Measurements from ENCODE around the gene MST1. TPM values are rescaled to one million over a fixed set of nuclear protein-coding genes. Genes with fewer than 3 reads are reported as not detected.

The MST1 gene
- polyA plus RNA-seq, 4 donors = 115 to 197 (median 150) TPM

- DNase-seq (ENCODE audit: low read depth in 4 of 4, low spot score in 3 of 4) = no peak
Observed at GRCh38 chr3:49661281-49661680, 28.0 kb downstream of the MST1 start.

DNA sequence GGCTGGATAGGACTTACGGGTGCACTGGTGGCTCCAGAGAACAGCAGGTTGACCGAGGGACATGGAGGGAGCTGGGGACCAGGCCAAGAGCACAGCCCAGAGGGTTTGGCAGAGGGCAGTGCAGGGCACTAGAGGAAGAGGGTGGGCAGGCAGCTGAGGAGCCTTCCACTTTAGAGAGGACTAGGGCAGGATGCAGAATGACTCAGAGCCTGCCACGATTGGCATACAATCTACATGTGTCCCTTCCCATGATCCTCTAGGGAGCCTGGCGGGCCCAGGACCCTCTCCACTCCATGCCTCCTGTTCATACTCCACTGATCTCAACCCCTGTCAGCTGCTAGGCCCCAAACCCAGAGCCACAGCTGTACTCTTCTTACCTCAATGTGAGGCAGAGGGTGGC is 29.5 kb downstream of the MST1 start:
- DNase-seq (ENCODE audit: low read depth in 4 of 4, low spot score in 3 of 4) = no peak

DNA sequence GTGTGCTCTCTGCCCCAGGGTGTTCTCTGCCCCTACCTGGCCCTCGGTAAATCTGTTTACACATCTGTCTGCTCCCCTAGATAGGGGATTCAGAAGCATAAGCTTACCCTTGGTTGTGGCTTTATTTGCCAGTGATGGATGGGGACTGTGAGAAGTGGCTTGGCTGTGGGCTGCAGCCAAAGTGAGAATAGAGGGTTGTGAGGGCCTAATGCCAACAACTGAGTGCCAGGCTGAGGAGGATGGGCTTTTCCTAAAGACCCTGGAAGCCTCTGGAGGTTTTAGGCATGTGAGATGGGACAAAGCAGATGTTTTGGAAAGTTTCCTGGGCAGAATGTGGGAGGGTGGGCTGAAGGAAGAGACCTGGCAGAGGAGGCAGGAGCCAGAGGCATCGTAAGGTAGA is 30.6 kb downstream of the MST1 start:
- no peak for DNase-seq (ENCODE audit: low read depth in 4 of 4, low spot score in 3 of 4)

DNA sequence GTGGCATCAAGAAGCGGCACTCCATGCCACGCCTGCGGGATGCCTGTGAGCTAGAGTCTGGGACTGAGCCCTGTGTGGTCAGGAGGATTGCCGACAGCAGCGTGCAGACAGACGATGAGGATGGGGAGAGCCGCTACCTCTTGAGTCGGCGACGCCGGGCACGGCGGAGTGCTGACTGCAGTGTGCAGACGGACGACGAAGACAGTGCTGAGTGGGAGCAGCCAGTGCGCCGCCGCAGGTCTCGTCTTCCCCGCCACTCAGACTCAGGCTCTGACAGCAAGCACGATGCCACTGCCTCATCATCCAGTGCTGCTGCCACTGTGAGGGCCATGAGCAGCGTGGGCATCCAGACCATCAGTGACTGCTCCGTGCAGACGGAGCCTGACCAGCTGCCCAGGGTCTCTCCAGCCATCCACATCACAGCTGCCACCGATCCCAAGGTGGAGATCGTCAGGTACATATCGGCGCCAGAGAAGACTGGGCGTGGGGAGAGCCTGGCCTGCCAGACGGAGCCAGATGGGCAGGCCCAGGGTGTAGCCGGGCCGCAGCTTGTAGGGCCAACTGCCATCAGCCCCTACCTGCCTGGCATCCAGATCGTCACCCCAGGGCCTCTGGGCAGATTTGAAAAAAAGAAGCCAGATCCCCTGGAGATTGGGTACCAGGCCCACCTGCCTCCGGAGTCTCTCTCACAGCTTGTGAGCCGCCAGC is 31.9 kb downstream of the MST1 start:
- DNase-seq (ENCODE audit: low read depth in 4 of 4, low spot score in 3 of 4) = no peak

- no peak for DNase-seq (ENCODE audit: low read depth in 4 of 4, low spot score in 3 of 4)
Observed at GRCh38 chr3:49656541-49657112, 32.6 kb downstream of the MST1 start.

DNA sequence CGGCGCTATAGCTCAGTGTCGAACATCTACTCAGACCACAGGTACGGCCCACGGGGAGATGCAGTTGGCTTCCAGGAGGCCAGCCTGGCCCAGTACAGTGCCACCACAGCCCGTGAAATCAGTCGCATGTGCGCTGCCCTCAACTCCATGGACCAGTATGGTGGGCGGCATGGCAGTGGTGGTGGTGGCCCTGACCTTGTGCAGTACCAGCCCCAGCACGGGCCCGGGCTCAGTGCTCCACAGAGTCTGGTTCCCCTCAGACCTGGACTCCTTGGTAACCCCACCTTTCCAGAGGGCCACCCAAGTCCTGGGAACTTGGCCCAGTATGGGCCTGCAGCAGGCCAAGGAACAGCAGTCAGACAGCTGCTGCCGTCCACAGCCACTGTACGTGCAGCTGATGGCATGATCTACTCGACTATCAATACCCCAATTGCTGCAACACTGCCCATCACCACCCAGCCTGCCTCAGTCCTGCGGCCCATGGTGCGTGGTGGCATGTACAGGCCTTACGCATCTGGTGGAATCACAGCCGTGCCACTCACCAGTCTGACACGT is 33.5 kb downstream of the MST1 start:
- DNase-seq (ENCODE audit: low read depth in 4 of 4, low spot score in 3 of 4) = no peak

DNA sequence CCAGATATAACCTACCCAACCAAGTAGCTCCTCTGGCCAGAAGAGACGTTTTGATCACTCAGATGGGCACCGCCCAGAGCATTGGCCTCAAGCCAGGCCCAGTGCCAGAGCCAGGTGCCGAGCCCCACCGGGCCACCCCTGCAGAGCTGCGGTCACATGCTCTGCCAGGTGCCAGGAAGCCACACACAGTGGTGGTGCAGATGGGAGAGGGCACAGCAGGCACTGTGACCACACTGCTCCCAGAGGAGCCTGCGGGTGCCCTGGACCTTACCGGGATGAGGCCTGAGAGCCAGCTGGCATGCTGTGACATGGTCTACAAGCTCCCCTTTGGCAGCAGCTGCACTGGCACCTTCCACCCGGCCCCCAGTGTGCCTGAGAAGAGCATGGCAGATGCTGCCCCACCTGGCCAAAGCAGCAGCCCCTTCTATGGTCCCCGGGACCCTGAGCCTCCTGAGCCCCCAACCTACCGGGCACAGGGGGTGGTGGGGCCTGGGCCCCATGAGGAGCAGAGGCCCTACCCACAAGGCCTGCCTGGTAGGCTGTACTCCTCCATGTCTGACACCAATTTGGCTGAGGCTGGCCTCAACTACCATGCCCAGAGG is 34.2 kb downstream of the MST1 start:
- DNase-seq (ENCODE audit: low read depth in 4 of 4, low spot score in 3 of 4) = no peak

GRCh38 chr3:49654176-49654825 is 35.0 kb downstream of the MST1 start:
- no peak for DNase-seq (ENCODE audit: low read depth in 4 of 4, low spot score in 3 of 4)

DNA sequence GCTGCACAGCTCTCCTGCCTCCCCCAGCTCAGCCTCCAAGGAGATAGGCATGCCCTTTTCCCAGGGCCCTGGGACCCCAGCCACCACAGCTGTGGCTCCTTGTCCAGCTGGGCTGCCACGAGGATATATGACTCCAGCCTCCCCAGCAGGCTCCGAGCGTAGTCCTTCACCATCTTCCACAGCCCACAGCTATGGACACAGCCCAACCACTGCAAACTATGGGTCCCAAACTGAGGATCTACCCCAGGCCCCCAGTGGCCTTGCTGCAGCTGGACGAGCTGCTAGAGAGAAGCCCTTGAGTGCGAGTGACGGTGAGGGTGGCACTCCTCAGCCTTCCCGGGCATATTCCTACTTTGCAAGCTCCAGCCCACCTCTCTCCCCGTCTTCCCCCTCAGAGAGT is 35.7 kb downstream of the MST1 start:
- DNase-seq (ENCODE audit: low read depth in 4 of 4, low spot score in 3 of 4) = no peak

GRCh38 chr3:49652903-49653415 is 36.3 kb downstream of the MST1 start:
- DNase-seq (ENCODE audit: low read depth in 4 of 4, low spot score in 3 of 4) = no peak

- DNase-seq (ENCODE audit: low read depth in 4 of 4, low spot score in 3 of 4) = no peak
Observed at GRCh38 chr3:49652218-49652902, 36.9 kb downstream of the MST1 start.

DNA sequence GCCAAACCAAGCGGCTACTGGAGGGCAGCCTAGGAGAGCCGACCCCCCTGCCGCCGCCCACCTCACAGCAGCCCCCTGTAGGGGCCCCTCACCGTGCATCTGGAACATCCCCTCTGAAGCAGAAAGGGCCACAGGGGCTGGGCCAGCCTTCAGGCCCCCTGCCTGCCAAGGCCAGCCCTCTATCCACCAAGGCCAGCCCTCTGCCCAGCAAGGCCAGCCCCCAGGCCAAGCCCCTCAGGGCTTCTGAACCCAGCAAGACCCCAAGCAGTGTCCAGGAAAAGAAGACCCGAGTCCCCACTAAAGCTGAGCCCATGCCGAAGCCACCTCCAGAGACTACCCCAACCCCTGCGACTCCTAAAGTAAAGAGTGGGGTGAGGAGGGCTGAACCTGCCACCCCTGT is 38.6 kb downstream of the MST1 start:
- DNase-seq (ENCODE audit: low read depth in 4 of 4, low spot score in 3 of 4) = no peak

GRCh38 chr3:49650177-49650576 is 39.1 kb downstream of the MST1 start:
- no peak for DNase-seq (ENCODE audit: low read depth in 4 of 4, low spot score in 3 of 4)

DNA sequence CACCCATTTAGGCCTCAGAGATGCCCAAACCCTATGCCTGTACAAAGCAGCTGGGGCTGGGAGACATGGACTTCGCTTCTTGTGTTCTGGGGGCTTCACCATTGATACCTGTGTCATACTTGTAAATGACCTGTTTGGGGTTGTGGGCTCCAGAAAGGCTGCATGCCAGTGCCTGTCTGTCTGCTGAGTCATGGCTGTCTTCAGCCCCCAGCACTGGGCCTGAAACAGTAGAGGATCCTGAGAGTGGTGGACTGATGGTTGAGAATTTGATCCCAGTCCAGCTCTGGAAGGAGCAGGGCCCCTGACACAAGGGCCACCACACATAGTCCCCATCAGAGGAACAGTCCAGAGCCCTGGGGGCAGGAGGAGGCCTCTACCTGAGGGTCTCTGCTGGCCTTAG is 39.7 kb downstream of the MST1 start:
- DNase-seq (ENCODE audit: low read depth in 4 of 4, low spot score in 3 of 4) = no peak

DNA sequence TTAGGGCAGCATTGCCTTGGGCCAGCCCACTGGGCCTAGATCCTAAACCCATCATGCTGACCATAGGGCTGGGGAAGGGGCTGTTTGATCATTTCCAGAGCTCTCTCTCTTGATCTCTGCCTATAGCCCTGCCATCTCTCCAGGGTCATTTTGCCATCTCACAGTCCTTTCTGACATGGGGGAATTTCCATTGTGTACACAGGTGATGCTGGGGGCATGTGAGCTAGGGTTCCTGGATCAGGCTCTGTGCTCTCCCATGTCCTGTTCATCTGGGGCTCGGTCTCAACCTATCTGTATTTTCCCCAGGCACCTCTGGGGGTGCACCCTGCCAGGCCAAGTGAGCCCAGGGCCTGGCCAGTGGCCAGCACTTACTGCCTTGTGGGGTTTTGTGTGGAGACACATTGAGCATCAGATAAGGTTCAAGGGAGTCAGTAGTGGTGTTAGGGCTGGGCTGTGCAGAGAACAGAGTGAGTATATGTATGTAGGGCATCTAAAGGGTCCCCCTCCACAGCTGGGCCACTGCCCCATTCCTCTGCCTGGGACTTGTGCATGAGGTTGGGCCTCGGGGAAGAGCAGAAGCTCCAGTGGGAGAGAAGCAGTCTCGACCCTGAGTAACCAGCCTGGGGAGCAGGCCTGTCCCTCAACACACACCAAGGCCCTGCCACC is 40.8 kb downstream of the MST1 start:
- DNase-seq (ENCODE audit: low read depth in 4 of 4, low spot score in 3 of 4) = no peak

GRCh38 chr3:49647741-49648140 is 41.5 kb downstream of the MST1 start:
- DNase-seq (ENCODE audit: low read depth in 4 of 4, low spot score in 3 of 4) = no peak

- no peak for DNase-seq (ENCODE audit: low read depth in 4 of 4, low spot score in 3 of 4)
Observed at GRCh38 chr3:49646236-49646635, 43.0 kb downstream of the MST1 start.

- no peak for DNase-seq (ENCODE audit: low read depth in 4 of 4, low spot score in 3 of 4)
Observed at GRCh38 chr3:49644684-49645083, 44.6 kb downstream of the MST1 start.

- DNase-seq (ENCODE audit: low read depth in 4 of 4, low spot score in 3 of 4) = no peak
Observed at GRCh38 chr3:49642708-49643145, 46.5 kb downstream of the MST1 start.

Data from right renal pelvis (tissue), 4 donors.